ENCODE data around the gene DOCK1.

The DOCK1 gene

GRCh38 chr10:127452568-127452967, 547.3 kb downstream of the DOCK1 start:
- Histone ChIP-seq H3K36me3 (ENCODE audit: insufficient read depth, low read length) (peaks cover 3% of the 10 kb centered on the region), H3K9ac (ENCODE audit: low read depth, low read length) (no peak overlapping the region), H3K4me3 (ENCODE audit: low read length) (no peak overlapping the region), H3K27me3 (ENCODE audit: control insufficient read depth, insufficient read depth, low read length) (no peaks in the 10 kb centered on the region), H3K4me1 (ENCODE audit: control insufficient read depth, insufficient read depth, low read length) (no peaks in the 10 kb centered on the region), H3K9me3 (replicated peaks; ENCODE audit: low read length) (no peaks in the 10 kb centered on the region), H3K4me2 (ENCODE audit: low read length) (no peak overlapping the region)

- no peaks in the 10 kb centered on the region for H3K27me3 ChIP-seq (ENCODE audit: control insufficient read depth, insufficient read depth, low read length)
- no peak overlapping the region for H3K9ac ChIP-seq (ENCODE audit: low read depth, low read length)
- H3K36me3 ChIP-seq (ENCODE audit: insufficient read depth, low read length), result no peaks in the 10 kb centered on the region
- no peaks in the 10 kb centered on the region for H3K4me1 ChIP-seq (ENCODE audit: control insufficient read depth, insufficient read depth, low read length)
- no peak overlapping the region for H3K4me3 ChIP-seq (ENCODE audit: low read length)
- H3K4me2 ChIP-seq (ENCODE audit: low read length), result no peak overlapping the region
- H3K9me3 ChIP-seq (replicated peaks; ENCODE audit: low read length), result no peaks in the 10 kb centered on the region
Measured at GRCh38 chr10:127453706-127454105, 548.5 kb downstream of the DOCK1 start.

GRCh38 chr10:127456122-127456521, 550.9 kb downstream of the DOCK1 start:
- Histone ChIP-seq H3K4me3 (ENCODE audit: low read length) (no peak overlapping the region), H3K4me2 (ENCODE audit: low read length) (no peak overlapping the region), H3K27me3 (ENCODE audit: control insufficient read depth, insufficient read depth, low read length) (no peaks in the 10 kb centered on the region), H3K9ac (ENCODE audit: low read depth, low read length) (no peak overlapping the region), H3K4me1 (ENCODE audit: control insufficient read depth, insufficient read depth, low read length) (no peaks in the 10 kb centered on the region), H3K36me3 (ENCODE audit: insufficient read depth, low read length) (no peaks in the 10 kb centered on the region), H3K9me3 (replicated peaks; ENCODE audit: low read length) (no peaks in the 10 kb centered on the region)

GRCh38 chr10:127458016-127458810, 553.0 kb downstream of the DOCK1 start:
- Histone ChIP-seq H3K9me3 (replicated peaks; ENCODE audit: low read length) (no peaks in the 10 kb centered on the region), H3K4me1 (ENCODE audit: control insufficient read depth, insufficient read depth, low read length) (no peaks in the 10 kb centered on the region), H3K4me3 (ENCODE audit: low read length) (no peak overlapping the region), H3K36me3 (ENCODE audit: insufficient read depth, low read length) (no peaks in the 10 kb centered on the region), H3K4me2 (ENCODE audit: low read length) (no peak overlapping the region), H3K9ac (ENCODE audit: low read depth, low read length) (no peak overlapping the region), H3K27me3 (ENCODE audit: control insufficient read depth, insufficient read depth, low read length) (no peaks in the 10 kb centered on the region)

GRCh38 chr10:127458829-127459228, 553.6 kb downstream of the DOCK1 start:
- Histone ChIP-seq H3K4me3 (ENCODE audit: low read length) (no peak overlapping the region), H3K36me3 (ENCODE audit: insufficient read depth, low read length) (no peaks in the 10 kb centered on the region), H3K27me3 (ENCODE audit: control insufficient read depth, insufficient read depth, low read length) (no peaks in the 10 kb centered on the region), H3K9me3 (replicated peaks; ENCODE audit: low read length) (no peaks in the 10 kb centered on the region), H3K9ac (ENCODE audit: low read depth, low read length) (no peak overlapping the region), H3K4me1 (ENCODE audit: control insufficient read depth, insufficient read depth, low read length) (no peaks in the 10 kb centered on the region), H3K4me2 (ENCODE audit: low read length) (no peak overlapping the region)

GRCh38 chr10:127459918-127460317, 554.7 kb downstream of the DOCK1 start:
- H3K27me3 ChIP-seq (ENCODE audit: control insufficient read depth, insufficient read depth, low read length), result no peaks in the 10 kb centered on the region
- no peak overlapping the region for H3K4me3 ChIP-seq (ENCODE audit: low read length)
- H3K4me2 ChIP-seq (ENCODE audit: low read length), result no peak overlapping the region
- H3K9me3 ChIP-seq (replicated peaks; ENCODE audit: low read length), result no peaks in the 10 kb centered on the region
- H3K9ac ChIP-seq (ENCODE audit: low read depth, low read length), result no peak overlapping the region
- no peaks in the 10 kb centered on the region for H3K36me3 ChIP-seq (ENCODE audit: insufficient read depth, low read length)
- H3K4me1 ChIP-seq (ENCODE audit: control insufficient read depth, insufficient read depth, low read length), result no peaks in the 10 kb centered on the region

GRCh38 chr10:127462643-127463295, 557.5 kb downstream of the DOCK1 start:
- Histone ChIP-seq H3K36me3 (ENCODE audit: insufficient read depth, low read length) (no peaks in the 10 kb centered on the region), H3K9me3 (replicated peaks; ENCODE audit: low read length) (no peaks in the 10 kb centered on the region), H3K4me3 (ENCODE audit: low read length) (no peak overlapping the region), H3K9ac (ENCODE audit: low read depth, low read length) (no peak overlapping the region), H3K27me3 (ENCODE audit: control insufficient read depth, insufficient read depth, low read length) (no peaks in the 10 kb centered on the region), H3K4me1 (ENCODE audit: control insufficient read depth, insufficient read depth, low read length) (no peaks in the 10 kb centered on the region), H3K4me2 (ENCODE audit: low read length) (no peak overlapping the region)

- Histone ChIP-seq H3K9me3 (replicated peaks; ENCODE audit: low read length) (no peaks in the 10 kb centered on the region), H3K4me3 (ENCODE audit: low read length) (no peak overlapping the region), H3K4me2 (ENCODE audit: low read length) (no peak overlapping the region), H3K4me1 (ENCODE audit: control insufficient read depth, insufficient read depth, low read length) (no peaks in the 10 kb centered on the region), H3K36me3 (ENCODE audit: insufficient read depth, low read length) (no peaks in the 10 kb centered on the region), H3K27me3 (ENCODE audit: control insufficient read depth, insufficient read depth, low read length) (no peaks in the 10 kb centered on the region), H3K9ac (ENCODE audit: low read depth, low read length) (no peak overlapping the region)
Measured at GRCh38 chr10:127463548-127463947, 558.3 kb downstream of the DOCK1 start.

- Histone ChIP-seq H3K36me3 (ENCODE audit: insufficient read depth, low read length) (no peaks in the 10 kb centered on the region), H3K27me3 (ENCODE audit: control insufficient read depth, insufficient read depth, low read length) (no peaks in the 10 kb centered on the region), H3K4me3 (ENCODE audit: low read length) (no peak overlapping the region), H3K4me2 (ENCODE audit: low read length) (no peak overlapping the region), H3K9me3 (replicated peaks; ENCODE audit: low read length) (no peaks in the 10 kb centered on the region), H3K4me1 (ENCODE audit: control insufficient read depth, insufficient read depth, low read length) (no peaks in the 10 kb centered on the region), H3K9ac (ENCODE audit: low read depth, low read length) (no peak overlapping the region)
Measured at GRCh38 chr10:127464561-127464960, 559.3 kb downstream of the DOCK1 start.

GRCh38 chr10:127467811-127468210, 562.6 kb downstream of the DOCK1 start:
- no peak overlapping the region for H3K4me3 ChIP-seq (ENCODE audit: low read length)
- H3K36me3 ChIP-seq (ENCODE audit: insufficient read depth, low read length), result no peaks in the 10 kb centered on the region
- H3K27me3 ChIP-seq (ENCODE audit: control insufficient read depth, insufficient read depth, low read length), result no peaks in the 10 kb centered on the region
- no peak overlapping the region for H3K9ac ChIP-seq (ENCODE audit: low read depth, low read length)
- no peaks in the 10 kb centered on the region for H3K9me3 ChIP-seq (replicated peaks; ENCODE audit: low read length)
- no peak overlapping the region for H3K4me2 ChIP-seq (ENCODE audit: low read length)
- H3K4me1 ChIP-seq (ENCODE audit: control insufficient read depth, insufficient read depth, low read length), result no peaks in the 10 kb centered on the region

- Histone ChIP-seq H3K27me3 (ENCODE audit: control insufficient read depth, insufficient read depth, low read length) (no peaks in the 10 kb centered on the region), H3K4me3 (ENCODE audit: low read length) (no peak overlapping the region), H3K9ac (ENCODE audit: low read depth, low read length) (no peak overlapping the region), H3K4me1 (ENCODE audit: control insufficient read depth, insufficient read depth, low read length) (no peaks in the 10 kb centered on the region), H3K9me3 (replicated peaks; ENCODE audit: low read length) (no peaks in the 10 kb centered on the region), H3K4me2 (ENCODE audit: low read length) (no peak overlapping the region), H3K36me3 (ENCODE audit: insufficient read depth, low read length) (no peaks in the 10 kb centered on the region)
Measured at GRCh38 chr10:127468632-127469031, 563.4 kb downstream of the DOCK1 start.

- Histone ChIP-seq H3K9ac (ENCODE audit: low read depth, low read length) (no peak overlapping the region), H3K4me2 (ENCODE audit: low read length) (no peak overlapping the region), H3K9me3 (replicated peaks; ENCODE audit: low read length) (no peaks in the 10 kb centered on the region), H3K4me3 (ENCODE audit: low read length) (no peak overlapping the region), H3K36me3 (ENCODE audit: insufficient read depth, low read length) (no peaks in the 10 kb centered on the region), H3K27me3 (ENCODE audit: control insufficient read depth, insufficient read depth, low read length) (no peaks in the 10 kb centered on the region), H3K4me1 (ENCODE audit: control insufficient read depth, insufficient read depth, low read length) (no peaks in the 10 kb centered on the region)
Measured at GRCh38 chr10:127470911-127471310, 565.7 kb downstream of the DOCK1 start.

Measured in skeletal muscle satellite cell (primary cell).